ENCODE results near the gene ANAPC16.
"Not testable (repeated sequence)": the region's sequence is repeated elsewhere in the genome, so short reads cannot be mapped to it uniquely, and the experiment has no call there.

The ANAPC16 gene

GRCh38 chr10:72243822-72244437 is 28.1 kb downstream of the ANAPC16 start:
- DNase-seq (ENCODE audit: low read depth in 2 of 2) = no peak

GRCh38 chr10:72244573-72245038 is 28.8 kb downstream of the ANAPC16 start:
- no peak for DNase-seq (ENCODE audit: low read depth in 2 of 2)

GRCh38 chr10:72245949-72246525 is 30.2 kb downstream of the ANAPC16 start:
- no peak for DNase-seq (ENCODE audit: low read depth in 2 of 2)

- peak; percentile 55 to 57 for DNase-seq (ENCODE audit: low read depth in 2 of 2)
Measured at GRCh38 chr10:72248468-72249151, 32.8 kb downstream of the ANAPC16 start.

GRCh38 chr10:72249176-72249862 is 33.5 kb downstream of the ANAPC16 start:
- DNase-seq (ENCODE audit: low read depth in 2 of 2) = not testable (repeated sequence)

GRCh38 chr10:72250666-72251065 is 34.9 kb downstream of the ANAPC16 start:
- DNase-seq (ENCODE audit: low read depth in 2 of 2) = no peak

- DNase-seq (ENCODE audit: low read depth in 2 of 2) = no peak
Measured at GRCh38 chr10:72251635-72252034, 35.8 kb downstream of the ANAPC16 start.

- no peak for DNase-seq (ENCODE audit: low read depth in 2 of 2)
Measured at GRCh38 chr10:72252972-72253371, 37.2 kb downstream of the ANAPC16 start.

GRCh38 chr10:72253578-72253977 is 37.8 kb downstream of the ANAPC16 start:
- DNase-seq (ENCODE audit: low read depth in 2 of 2) = no peak

- no peak for DNase-seq (ENCODE audit: low read depth in 2 of 2)
Measured at GRCh38 chr10:72254813-72255568, 39.2 kb downstream of the ANAPC16 start.

GRCh38 chr10:72255977-72256729 is 40.3 kb downstream of the ANAPC16 start:
- no peak for DNase-seq (ENCODE audit: low read depth in 2 of 2)

GRCh38 chr10:72257051-72257892 is 41.5 kb downstream of the ANAPC16 start:
- no peak for DNase-seq (ENCODE audit: low read depth in 2 of 2)

- no peak for DNase-seq (ENCODE audit: low read depth in 2 of 2)
Measured at GRCh38 chr10:72258617-72259016, 42.8 kb downstream of the ANAPC16 start.

- DNase-seq (ENCODE audit: low read depth in 2 of 2) = no peak
Measured at GRCh38 chr10:72259491-72260238, 43.9 kb downstream of the ANAPC16 start.

GRCh38 chr10:72260239-72260975 is 44.6 kb downstream of the ANAPC16 start:
- DNase-seq (ENCODE audit: low read depth in 2 of 2) = peak; percentile 62 to 76

GRCh38 chr10:72260976-72261783 is 45.4 kb downstream of the ANAPC16 start:
- peak in 1 of 2 donors; percentile 39 for DNase-seq (ENCODE audit: low read depth in 2 of 2)

GRCh38 chr10:72261784-72262404 is 46.1 kb downstream of the ANAPC16 start:
- no peak for DNase-seq (ENCODE audit: low read depth in 2 of 2)
